GM12872 (cell line): ENCODE measurements around the gene LRRC39.

ENCODE experiments used
- CTCF ChIP-seq: IDR thresholded peaks from 3 replicates; pipeline ENCODE4 v1.5.1; 2011; ENCODE audit warnings: low read depth, mild to moderate bottlenecking, low read length, moderate library complexity; ENCODE audit not compliant: insufficient read depth

LRRC39 gene

GRCh38 chr1:100178091-100178490, at the start of gene LRRC39:
Gene LRRC39 (minus strand): TSS chr1:100178256. CDS start chr1:100168516, 9,740 bp downstream.
- no peak for TF ChIP-seq CTCF

DNA sequence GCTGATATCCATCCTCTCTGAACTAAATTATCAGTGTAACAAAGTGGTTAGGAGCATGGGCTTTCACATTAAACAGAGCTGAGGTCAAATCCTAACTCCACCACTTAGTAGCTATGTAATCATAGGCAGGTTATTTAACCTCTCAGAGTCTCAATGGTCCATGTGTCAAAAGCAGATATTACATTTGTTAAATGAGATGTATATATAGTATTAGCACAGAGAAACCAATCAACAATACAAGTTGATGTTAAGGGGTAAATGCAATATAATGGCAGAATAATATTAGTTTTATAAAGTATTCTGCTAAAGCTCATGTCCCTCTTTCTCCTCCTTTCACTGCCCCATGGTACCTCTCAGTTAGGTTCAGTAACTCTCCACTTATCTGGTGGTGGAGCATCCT, 44.4 kb upstream of the LRRC39 start:
- TF ChIP-seq CTCF = no peak

DNA sequence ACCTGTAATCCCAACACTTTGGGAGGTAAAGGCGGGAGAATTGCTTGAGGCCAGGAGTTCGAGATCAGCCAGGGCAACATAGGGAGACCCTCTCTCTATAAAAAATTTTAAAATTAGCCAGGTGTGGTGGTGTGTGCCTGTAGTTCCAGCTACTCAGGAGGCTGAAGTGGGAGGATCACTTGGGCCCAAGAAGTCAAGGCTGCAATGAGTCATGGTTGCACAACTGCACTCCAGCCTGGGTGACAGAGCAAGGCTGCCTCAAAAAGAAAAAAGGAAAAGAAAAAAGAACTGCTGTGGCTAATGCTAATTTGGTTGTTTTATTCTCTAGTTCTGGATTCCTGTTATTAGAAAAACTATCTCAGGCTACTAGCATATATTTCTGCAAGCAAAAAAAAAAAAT, 41.8 kb upstream of the LRRC39 start:
- TF ChIP-seq CTCF = no peak

DNA sequence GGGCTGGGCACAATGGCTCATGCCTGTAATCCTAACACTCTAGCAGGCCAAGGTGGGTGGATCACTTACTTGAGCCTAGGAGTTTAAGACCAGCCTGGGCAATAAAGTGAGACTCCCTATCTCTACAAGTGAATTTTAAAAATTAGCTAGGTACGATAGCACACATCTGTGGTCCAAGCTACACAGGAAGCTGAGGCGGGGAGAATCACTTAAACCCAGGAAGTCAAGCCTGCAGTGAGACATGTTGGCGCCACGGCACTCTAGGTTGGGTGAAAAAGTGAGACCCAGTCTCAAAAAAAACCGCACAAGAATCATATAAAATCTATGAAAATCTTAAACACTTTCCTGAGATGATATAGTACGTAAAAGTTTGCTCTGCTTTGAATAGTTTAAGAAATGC, 41.4 kb upstream of the LRRC39 start:
- TF ChIP-seq CTCF = no peak

DNA sequence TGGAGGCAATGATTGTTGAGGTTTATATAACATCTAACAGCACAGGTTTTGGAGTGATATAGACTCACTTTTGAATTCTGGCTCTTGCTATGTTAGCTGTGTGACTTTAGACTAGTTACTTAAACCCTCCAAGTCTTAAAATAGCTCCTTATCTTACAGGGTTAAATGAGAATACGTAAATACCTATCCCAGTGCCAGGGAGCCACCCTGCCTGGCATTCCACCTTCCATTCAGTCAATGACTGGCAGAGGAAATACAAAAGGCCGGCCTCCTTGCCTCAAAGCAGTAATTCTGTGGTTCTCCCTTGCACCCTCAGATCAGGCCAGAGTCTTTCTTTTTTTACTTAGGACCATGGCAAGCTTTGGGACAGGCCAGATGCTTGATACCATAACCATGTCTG, 39.8 kb upstream of the LRRC39 start:
- TF ChIP-seq CTCF = no peak

GRCh38 chr1:100215101-100215500, 37.0 kb upstream of the LRRC39 start:
- no peak for TF ChIP-seq CTCF

DNA sequence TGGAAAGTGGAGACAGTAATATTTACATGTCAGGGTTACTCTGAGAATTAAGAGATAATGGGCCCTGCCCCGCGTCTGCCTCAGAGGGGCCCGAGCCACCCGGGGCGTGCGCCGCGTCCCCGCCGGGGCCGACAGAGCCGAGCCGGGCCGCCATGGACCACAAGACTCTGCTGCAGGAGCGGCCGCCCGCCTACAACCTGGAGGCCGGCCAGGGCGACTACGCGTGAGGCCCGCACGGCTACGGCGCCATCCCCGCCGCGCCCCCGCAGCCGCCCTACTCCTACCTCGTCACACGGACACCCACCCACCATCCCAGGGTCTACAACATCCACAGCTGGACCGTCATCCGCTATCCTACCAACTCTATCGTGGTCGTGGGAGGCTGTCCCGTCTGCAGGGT, 35.1 kb upstream of the LRRC39 start:
- TF ChIP-seq CTCF = no peak

GRCh38 chr1:100206301-100206700, 28.2 kb upstream of the LRRC39 start:
- TF ChIP-seq CTCF = no peak
